NOMO-1 (cell line): ENCODE measurements around the gene MPC2.

Experiments used
- DNase-seq, 2 experiments: peaks; one replicate each; lab custom pipeline; 2025; ENCODE audit not compliant: unreplicated experiment in 2 of 2; lab: John Stamatoyannopoulos, UW

The MPC2 gene

DNA sequence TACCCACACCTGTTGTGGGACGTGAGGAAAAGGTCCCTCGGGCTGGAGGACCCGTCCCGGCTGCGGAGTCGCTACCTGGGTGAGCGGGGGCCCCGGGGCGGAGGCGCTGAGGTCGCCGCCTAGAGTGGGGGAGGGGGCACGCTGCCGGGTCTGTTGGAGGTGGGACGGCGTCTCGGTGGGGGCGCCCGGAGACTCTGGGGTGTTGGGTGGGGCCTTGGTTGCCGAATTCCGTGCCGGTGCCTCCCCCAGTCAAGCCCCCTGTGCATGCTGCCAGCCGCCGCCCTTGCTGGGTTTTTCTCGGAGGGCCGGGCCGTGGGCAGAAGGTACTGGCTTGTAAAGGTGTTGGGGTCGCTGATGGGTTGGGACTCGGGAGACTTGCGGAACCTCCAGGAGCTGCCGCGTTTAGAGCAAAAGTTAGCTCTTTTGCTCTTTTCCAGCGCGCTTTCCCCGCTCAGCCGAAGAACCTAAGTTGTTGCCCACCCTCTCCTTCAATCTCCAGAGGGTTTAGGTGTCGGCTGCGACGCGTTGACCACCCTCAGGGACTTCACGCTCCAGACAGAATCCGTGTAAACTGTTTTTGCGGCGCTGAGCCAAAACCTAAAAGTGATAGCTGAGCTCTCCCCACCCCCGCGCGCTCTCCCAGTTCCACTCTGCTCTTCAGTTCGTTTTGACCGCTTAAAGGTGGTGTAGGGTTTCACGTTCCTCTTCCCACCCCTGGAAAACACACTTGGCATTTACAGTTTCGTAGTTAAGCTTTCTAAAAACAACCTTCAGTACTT, at the start of gene MPC2:
Gene MPC2 (minus strand): TSS at position 143 of the 779 bp plus-strand sequence. CDS start 1,231 bp downstream, outside the sequence.
- DNase-seq = peak; percentile 43 to 54

DNA sequence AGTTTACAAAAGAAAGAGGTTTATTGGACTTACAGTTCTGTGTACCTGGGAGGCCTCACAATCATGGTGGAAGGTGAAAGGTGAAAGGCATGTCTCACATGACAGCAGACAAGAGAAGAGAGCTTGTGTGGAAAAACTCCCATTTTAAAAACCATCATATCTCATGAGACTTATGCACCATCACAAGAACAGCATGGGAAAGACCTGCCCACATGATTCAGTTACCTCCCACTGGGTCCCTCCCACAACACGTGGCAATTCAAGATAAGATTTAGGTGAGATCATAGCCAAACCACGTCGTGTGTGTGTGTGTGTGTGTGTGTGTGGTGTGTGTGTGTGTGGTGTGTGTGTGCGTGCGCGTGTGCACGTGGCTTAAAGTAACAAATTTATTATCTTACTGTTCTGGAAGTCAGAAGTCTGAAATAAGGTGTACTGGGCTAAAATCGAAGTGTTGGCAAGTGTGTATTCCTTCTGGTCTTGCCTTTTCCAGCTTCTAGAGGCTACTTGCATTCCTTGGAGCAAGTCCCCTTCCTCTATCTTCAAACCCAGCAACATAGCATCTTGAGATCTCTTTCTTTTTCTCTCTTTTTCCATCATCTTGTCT, 48.1 kb upstream of the MPC2 start:
- DNase-seq = no peak

DNA sequence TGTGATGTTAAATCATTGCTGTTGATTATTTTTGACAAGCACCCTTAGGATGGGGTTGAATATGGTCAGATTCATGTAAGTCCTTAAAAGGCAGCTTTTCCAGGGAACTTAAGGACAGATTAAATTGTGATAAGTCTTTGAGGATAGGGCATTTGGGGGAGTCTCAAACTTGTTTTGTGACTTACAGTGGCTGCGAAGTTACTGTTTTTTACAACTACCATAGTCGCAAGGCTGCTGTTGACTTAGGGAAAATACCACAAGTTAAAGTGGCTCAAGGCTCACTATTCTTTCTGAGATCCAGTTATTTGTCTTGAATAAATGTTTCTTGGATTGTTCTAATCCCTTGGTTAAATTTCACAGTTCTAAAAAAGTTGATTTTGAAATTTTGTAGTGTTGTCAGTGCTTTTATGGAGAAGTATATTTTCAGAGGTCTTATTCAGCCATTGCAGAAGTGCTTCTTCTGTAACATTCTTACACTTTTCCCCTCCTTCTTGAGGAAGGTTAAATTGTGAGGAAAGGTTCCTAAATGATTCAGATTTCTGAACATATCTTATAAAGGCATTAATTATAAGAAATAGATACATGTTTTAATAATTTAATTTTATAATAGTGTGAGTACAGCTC, 47.0 kb upstream of the MPC2 start:
- DNase-seq = no peak

DNA sequence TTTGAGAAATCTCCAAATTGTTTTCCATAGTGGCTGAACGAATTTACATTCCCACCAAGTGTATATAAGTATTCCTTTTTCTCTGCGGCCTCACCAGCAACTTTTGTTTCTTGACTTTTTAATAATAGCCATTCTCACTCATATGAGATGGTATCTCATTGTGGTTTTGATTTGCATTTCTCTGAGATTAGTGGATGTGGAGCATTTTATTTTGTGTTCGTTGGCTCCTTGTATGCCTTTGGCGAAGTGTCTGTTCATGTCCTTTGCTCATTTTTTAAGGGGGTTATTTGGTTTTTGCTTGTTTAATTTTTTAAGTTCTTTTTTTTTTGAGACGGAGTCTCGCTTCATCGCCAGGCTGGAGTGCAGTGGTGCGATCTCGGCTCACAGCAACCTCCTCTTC, 45.1 kb upstream of the MPC2 start:
- DNase-seq = no peak

DNA sequence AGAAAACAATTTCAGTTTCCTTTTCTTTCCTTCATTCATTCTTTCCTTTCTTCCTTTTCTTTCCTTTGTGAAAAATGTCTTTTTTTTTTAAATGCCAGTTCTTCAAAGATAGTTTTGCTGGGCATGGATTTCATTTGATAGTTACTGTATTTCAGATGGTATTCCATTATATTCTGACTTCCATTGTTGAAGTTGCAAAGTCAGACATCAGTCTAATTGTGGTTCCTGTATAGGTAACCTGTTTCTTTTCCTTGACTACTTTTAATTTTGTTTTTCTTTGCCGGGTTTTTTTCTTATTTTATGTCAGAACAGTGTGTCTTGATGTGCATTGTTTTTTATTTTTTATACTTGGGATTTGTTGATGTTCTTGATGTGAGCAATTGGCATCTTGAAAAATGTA, 40.4 kb upstream of the MPC2 start:
- no peak for DNase-seq

DNA sequence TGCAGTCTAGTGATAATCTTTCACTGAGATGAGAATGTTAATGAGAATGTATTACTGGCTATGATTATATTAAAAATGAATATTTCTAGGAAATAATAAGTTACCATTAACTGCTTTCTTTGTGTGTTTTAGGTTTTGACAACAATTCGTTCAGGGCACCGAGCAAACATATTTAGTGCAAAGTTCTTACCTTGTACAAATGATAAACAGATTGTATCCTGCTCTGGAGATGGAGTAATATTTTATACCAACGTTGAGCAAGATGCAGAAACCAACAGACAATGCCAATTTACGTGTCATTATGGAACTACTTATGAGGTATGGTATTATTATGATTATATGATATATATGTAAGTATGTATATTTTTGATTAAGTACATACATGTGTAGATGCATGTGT, 37.8 kb upstream of the MPC2 start:
- no peak for DNase-seq

DNA sequence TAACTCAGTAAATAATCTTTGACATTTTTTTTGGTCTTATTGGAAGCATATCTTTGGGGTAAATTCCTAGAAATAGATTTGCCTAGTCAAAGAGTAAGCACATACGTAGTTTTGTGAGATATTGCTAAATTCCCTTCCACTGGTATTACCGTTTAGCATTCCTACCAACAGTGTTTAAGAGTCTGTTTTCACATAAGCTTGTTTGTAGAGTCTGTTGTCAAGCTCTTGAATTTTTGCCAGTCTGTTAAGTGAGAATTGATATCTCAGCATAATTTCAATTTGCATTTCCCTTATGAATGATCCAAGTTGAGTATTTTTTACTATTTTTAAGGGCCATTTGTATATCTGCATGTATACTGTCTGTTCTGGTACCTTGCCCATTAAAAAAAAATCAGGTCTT, 37.0 kb upstream of the MPC2 start:
- DNase-seq = no peak

DNA sequence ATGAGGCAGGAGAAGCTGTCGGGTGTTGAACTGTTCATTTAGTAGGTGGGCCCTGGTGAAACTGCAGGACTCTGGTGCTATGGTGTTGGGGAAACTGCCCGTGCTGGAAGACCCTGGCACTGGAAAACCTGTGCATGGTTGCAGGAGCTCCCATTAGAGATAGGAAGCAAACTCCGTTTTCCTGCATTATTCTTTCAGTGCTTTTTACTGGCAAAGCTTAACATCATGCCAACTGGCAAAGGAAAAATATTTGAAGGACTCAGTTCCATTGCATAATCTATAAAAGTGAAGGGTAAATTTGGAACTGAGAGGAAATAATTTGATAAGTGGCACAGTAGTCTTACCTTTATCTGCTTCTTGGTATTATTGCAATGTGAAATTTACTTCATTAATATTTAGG, 31.7 kb upstream of the MPC2 start:
- no peak for DNase-seq

DNA sequence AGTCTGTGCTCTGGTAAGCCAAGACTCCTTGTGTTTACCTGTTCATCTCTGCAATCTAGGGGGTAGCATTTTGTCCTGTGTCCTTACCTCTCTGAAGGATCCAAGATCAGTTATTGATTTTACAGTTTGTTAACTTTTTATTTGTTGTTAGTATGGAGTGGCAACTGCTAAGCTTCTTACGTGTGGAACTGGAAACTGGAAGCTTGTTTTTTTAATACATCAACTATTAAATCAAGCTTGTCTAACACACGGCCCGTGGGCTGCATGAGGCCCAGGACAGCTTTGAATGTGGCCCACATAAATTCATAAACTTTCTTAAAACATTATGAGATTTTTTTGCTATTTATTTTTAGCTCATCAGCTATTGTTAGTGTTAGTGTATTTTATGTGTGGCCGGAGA, 29.2 kb upstream of the MPC2 start:
- DNase-seq = no peak

DNA sequence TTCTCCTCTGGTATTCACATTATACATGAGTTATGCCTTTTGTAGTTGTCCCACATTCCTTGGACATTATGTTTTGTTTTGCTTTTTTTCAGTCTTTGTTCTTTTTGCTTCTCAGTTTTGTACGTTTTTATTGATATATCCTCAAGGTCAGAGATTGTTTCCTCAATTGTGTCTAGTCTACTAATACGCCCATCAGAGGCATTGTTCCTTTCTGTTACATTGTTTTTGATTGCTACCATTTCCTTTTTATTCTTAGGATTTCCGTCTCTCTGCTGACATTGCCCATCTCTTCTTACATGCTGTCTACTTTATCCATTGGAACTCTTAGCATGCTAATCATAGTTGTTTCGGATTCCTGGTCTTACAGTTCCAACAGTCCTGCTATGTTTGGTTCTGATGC, 27.8 kb upstream of the MPC2 start:
- no peak for DNase-seq

DNA sequence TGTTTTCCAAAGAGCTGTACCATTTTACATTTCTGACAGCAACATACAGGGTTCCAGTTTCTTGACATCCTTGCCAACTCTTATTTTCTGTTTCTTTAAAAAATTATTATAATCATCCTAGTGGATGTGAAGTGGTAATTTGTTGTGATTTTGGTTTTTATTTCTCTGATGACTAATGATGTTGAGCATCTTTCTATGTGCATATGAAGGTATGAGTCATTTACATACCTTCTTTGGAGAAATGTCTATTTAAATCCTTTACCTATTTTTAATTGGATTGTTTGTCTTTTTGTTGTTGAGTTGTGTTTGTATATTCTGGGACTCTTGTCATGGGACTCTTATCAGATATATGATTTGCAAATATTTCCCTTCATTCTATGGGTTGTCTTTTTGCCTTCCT, 20.8 kb upstream of the MPC2 start:
- no peak for DNase-seq

DNA sequence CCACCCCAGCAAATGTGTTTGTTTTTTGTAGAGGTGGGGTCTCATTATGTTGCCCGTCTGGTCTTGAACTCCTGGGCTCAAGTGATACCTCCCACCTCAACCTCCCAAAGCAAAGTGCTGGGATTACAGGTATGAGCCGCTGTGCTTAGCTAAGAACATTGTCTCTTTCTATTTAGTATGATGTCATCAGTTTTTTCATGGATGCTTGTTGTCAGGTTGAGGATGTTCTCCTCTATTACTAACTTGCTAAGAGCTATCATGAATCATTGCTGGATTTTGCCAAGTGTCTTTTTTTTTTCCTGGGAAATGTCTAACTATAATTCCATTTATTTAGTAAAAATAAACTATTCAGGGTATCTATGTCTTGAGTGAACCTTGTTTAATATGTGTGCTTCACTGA, 19.0 kb upstream of the MPC2 start:
- no peak for DNase-seq

DNA sequence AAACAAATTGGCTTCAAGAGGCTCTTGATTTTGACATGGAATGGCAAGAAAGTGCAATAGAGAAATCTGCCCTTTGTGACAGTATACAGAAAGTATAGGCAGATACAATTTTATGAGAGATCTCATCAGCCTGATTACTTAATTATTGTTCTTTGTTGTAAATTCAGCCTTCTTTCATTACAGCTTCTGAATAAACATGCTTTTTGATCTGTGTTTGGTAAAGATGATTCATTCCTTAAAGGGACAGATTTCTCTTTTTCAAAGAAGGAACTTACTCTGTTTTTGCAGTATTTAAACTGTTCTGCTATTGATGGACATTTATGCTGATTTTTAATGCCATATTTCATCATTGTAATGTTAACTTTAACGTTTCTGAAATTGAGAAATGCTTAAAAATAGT, 13.7 kb upstream of the MPC2 start:
- DNase-seq = peak in 1 of 2 experiments; percentile 4

DNA sequence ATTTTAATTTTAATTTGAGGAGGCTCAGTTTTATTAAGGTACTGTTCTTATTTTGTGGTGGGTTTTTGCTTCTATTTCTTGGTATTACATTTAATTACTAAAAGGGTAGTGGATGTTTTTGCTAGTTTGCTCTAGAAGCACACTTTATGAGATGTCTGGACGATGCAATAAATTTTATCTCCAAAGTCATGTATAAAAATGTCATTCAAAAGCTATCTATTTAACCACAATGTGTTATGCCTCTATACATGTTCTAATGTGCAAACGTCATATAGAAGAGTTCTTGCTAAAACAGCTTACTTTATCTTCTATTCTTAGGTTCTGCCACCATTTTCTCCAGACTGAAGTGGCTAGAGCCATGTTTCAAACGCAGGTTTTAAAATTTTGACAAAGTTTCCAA, 12.9 kb upstream of the MPC2 start:
- DNase-seq = no peak

DNA sequence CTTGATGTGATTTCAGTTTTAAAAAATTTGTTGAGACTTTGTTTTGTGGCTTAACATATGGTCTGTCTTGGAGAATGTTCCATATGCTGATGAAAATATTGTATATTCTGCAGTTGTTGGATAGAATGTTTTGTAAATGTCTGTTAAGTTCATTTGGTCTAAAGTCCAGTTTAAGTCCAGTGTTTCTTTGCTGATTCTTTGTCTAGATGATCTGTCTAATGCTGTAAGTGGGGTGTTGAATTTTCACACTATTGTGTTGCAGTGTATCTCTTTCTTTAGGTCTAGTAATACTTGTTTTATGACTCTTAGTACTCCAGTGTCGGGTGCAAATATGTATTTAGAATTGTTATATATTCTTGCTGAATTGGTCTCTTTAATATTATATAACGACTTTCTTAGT, 10.9 kb upstream of the MPC2 start:
- DNase-seq = no peak

DNA sequence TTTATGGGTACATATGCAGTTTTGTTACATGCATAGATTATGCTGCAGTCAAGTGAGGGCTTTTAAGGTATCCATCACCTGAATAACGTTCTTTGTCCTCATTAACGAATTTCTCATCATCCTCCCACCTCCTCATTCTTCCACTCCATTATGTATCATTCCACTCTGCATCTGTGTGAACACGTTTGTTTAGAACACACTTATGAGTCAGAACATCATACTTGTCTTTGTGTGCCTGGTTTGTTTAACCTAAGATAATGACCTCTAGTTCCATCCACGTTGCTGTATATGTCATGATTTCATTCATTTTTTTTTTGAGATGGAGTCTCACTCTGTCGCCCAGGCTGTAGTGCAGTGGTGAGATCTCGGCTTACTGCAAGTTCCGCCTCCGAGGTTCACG, 6.7 kb upstream of the MPC2 start:
- no peak for DNase-seq

DNA sequence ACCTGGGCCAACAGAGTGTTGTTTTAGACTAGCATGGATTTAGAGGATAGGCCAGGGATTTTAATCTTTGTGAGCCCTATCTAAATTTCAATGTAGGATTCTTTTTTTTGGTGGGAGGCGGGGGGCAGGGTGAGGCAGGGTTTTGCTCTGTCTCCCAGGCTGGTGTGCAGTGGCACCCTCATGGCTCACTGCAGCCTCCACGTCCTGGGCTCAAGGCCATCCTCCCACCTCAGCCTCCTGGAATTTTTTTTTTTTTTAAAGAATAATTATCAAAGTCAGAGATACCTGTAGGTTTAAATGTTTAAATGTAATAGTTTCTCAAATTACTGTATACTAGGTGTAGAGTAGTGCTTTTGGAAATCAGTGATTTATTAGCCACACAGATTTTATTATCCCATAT, 3.4 kb upstream of the MPC2 start:
- DNase-seq = no peak

DNA sequence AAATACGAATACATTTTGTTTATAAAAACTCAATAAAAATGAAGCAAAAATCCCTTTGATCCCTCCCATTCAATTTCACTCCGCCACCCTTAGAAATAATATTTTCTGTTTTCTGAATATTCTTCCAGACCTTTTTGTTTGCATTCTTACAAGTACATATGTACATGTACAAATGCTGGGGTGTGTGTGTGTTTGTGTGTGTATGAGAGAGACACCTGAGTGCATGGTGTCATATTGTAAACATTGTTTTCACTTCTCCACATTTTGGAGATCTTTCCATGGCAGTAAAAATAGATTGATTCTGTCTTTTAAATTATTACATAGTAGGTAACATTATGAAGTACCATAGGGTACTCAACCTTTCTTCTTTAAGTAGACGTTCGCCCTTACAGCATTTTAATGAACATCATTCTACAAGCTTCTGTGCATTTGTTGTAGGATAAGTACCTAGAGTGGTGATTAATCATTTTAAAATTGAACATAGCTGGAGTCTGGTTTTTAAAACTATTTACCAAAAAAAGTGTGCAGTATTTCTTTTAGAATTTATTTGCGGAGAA, 1.3 kb upstream of the MPC2 start:
- DNase-seq = no peak

DNA sequence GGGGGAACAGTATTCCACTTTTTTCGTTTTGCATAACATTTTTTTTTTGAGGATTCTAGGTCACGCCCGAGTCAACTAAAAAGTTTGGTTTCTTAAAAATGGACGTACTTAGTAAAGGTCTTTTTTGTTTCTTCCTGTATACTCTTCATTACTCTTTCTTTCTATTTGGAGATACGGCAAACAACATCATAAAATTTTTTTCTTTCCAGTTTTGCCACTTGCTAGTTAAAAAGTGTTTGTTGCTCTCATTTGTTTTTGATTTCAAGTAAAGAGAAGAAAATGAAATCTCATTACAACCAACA, 788 bp upstream of the MPC2 start:
- DNase-seq = no peak

DNA sequence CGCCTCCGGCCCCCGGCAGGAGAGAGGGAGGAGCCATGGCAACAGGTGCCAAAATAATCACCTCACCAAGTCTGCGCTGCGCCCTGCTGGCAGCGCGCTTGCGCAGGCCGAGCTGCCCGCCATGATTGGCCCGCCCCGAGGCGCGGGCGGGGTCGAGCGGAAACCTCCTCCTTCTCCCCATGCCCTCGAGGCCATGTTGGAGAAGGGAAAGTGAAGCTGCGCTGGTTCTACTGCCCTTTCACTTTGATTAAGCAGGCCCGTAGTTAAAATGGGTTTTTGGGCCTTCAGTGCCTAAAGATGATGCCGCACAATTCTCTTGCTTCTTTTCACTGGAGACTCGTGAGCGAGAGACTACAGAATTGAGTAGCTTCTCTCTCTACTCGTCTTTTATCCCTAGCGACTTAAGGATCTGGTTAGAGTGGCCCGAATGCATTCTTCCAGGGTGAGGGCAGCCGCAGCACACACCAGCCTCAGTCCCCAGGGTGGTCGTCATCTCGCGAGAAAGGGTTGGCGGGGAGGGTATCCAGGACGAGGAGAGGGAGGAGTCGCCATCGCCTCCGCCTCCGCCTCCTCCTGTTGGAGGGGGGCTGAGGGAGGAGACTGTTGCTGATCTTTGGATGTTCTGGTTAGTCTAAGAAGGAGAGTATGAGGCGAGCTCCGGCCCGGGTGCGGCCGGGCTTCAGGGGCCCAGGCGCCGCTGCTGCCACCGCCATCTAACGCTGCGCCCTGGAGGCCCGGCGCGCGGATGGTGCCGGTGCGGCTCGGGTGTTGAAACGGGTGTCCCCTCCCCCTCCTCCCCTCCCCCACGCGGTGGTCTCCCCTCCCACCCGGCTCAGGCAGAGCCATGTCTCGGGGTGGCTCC, 573 bp downstream of the MPC2 start, which contains the start of gene DCAF6:
Gene DCAF6 (plus strand): TSS at position 616 of the 862 bp plus-strand sequence. CDS start 229 bp downstream, at position 845.
- DNase-seq = peak; percentile 97 to 99
